HepG2 (cell line): ENCODE results near the gene GLE1. TPM values are rescaled to one million over a fixed set of nuclear protein-coding genes. Genes with fewer than 3 reads are reported as not detected.

ENCODE experiments used
- ATF5 ChIP-seq: sonication (generic); formaldehyde crosslinking; IDR thresholded peaks from 2 replicates; pipeline ENCODE4 v1.4.0; 2020; ENCODE audit warnings: mild to moderate bottlenecking, low read depth, missing genetic modification reagents
- CEBPB ChIP-seq: IDR thresholded peaks from 2 replicates; pipeline ENCODE4 v1.6.1; 2011; ENCODE audit warnings: low read depth, low read length, improper control_type of control experiment, borderline replicate concordance
- FOXJ3 ChIP-seq: sonication (generic); formaldehyde crosslinking; IDR thresholded peaks from 2 replicates; pipeline ENCODE4 v1.4.0; 2020; ENCODE audit warnings: missing genetic modification reagents, mild to moderate bottlenecking, borderline replicate concordance
- HIC2 ChIP-seq: sonication (generic); formaldehyde crosslinking; IDR thresholded peaks from 2 replicates; pipeline ENCODE4 v1.9.0; 2022; ENCODE audit warnings: low read depth, missing genetic modification reagents
- HNRNPLL ChIP-seq: fragments of 200-400 bp; formaldehyde crosslinking; IDR thresholded peaks from 2 replicates; pipeline ENCODE4 v1.6.1; 2017; ENCODE audit warnings: mild to moderate bottlenecking, low read depth, low read length; ENCODE audit not compliant: poor library complexity, severe bottlenecking
- NR1H2 ChIP-seq: sonication (generic); formaldehyde crosslinking; IDR thresholded peaks from 2 replicates; pipeline ENCODE4 v1.8.1; 2022; ENCODE audit warnings: low read depth, missing genetic modification reagents, borderline replicate concordance
- TGIF2 ChIP-seq: IDR thresholded peaks from 2 replicates; pipeline ENCODE4 v1.6.1; 2016; ENCODE audit warnings: control low read depth, missing compliant biosample characterization
- ZNF784 ChIP-seq: sonication (generic); formaldehyde crosslinking; IDR thresholded peaks from 2 replicates; pipeline ENCODE4 v1.5.1; 2020; ENCODE audit warnings: missing genetic modification reagents, mild to moderate bottlenecking, borderline replicate concordance
- ZNF878 ChIP-seq: sonication (generic); formaldehyde crosslinking; IDR thresholded peaks from 2 replicates; pipeline ENCODE4 v1.8.1; 2023; ENCODE audit warnings: mild to moderate bottlenecking, missing genetic modification reagents, moderate library complexity
- polyA plus RNA-seq, 8 experiments: library from polyadenylated mRNA; depleted of rRNA in 3 of 8; stranded (reverse) in 7 of 8; unstranded in 1 of 8; fragments of >200 nt; fragmentation: Illumina TruSeq in 4 of 8; extraction: Trizol in 4 of 8; gene quantifications; 2 replicates each; pipeline versions ENCODE4 v1.2.1 to v1.2.3, GENCODE V29; 2011 to 2016; ENCODE audit warnings: low read depth in 4 of 8, missing spikeins in 1 of 8, mixed read lengths in 1 of 8; ENCODE audit not compliant: insufficient read depth in 1 of 8
- total RNA-seq, 5 experiments: library from RNA; depleted of rRNA; stranded (reverse); fragments of >200 nt; fragmentation: Illumina TruSeq; extraction: Trizol; gene quantifications; 2 replicates each; pipeline ENCODE4 v1.2.3, GENCODE V29; 2016; ENCODE audit warnings: low read depth in 1 of 5
- TF ChIP-seq, protein P1 (sequence below): sonication (generic); formaldehyde crosslinking; IDR thresholded peaks from 2 replicates; pipeline ENCODE4 v1.4.0; 2020; ENCODE audit warnings: missing genetic modification reagents
- TF ChIP-seq, protein P2 (sequence below): sonication (generic); formaldehyde crosslinking; IDR thresholded peaks from 2 replicates; pipeline ENCODE4 v1.8.0; 2022; ENCODE audit warnings: missing genetic modification reagents, mild to moderate bottlenecking, moderate library complexity, borderline replicate concordance
- TF ChIP-seq, protein P3 (sequence below): sonication (generic); formaldehyde crosslinking; conservative IDR thresholded peaks from 2 replicates; pipeline ENCODE4 v1.4.0; 2020; ENCODE audit warnings: missing genetic modification reagents
- TF ChIP-seq, protein P4 (sequence below): IDR thresholded peaks from 2 replicates; pipeline ENCODE4 v1.6.1; 2012; ENCODE audit warnings: low read length, improper control_type of control experiment

The GLE1 gene
- total and polyA plus RNA-seq, 2 of the 13 experiments (the other 11 are each of a cell fraction or from before 2014, with no cell fraction given) = 14.7 to 28.8 TPM

GRCh38 chr9:128558431-128559310 is 54.2 kb downstream of the GLE1 start (continued):
- TF ChIP-seq, protein P1, sequence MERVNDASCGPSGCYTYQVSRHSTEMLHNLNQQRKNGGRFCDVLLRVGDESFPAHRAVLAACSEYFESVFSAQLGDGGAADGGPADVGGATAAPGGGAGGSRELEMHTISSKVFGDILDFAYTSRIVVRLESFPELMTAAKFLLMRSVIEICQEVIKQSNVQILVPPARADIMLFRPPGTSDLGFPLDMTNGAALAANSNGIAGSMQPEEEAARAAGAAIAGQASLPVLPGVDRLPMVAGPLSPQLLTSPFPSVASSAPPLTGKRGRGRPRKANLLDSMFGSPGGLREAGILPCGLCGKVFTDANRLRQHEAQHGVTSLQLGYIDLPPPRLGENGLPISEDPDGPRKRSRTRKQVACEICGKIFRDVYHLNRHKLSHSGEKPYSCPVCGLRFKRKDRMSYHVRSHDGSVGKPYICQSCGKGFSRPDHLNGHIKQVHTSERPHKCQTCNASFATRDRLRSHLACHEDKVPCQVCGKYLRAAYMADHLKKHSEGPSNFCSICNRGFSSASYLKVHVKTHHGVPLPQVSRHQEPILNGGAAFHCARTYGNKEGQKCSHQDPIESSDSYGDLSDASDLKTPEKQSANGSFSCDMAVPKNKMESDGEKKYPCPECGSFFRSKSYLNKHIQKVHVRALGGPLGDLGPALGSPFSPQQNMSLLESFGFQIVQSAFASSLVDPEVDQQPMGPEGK = no peak
- TF ChIP-seq ZNF784 (CRISPR knock-in tag) (no peak), ATF5 (CRISPR knock-in tag) (no peak), ZNF878 (CRISPR knock-in tag) (no peak), CEBPB (no peak), NR1H2 (CRISPR knock-in tag) (no peak), TGIF2 (0 out of 2 replicates have a peak, but pooled peaks have one; percentile 51), HNRNPLL (no peak), FOXJ3 (CRISPR knock-in tag) (no peak), HIC2 (CRISPR knock-in tag) (0 out of 2 replicates have a peak, but pooled peaks have one; percentile 20)
- TF ChIP-seq, protein P2, sequence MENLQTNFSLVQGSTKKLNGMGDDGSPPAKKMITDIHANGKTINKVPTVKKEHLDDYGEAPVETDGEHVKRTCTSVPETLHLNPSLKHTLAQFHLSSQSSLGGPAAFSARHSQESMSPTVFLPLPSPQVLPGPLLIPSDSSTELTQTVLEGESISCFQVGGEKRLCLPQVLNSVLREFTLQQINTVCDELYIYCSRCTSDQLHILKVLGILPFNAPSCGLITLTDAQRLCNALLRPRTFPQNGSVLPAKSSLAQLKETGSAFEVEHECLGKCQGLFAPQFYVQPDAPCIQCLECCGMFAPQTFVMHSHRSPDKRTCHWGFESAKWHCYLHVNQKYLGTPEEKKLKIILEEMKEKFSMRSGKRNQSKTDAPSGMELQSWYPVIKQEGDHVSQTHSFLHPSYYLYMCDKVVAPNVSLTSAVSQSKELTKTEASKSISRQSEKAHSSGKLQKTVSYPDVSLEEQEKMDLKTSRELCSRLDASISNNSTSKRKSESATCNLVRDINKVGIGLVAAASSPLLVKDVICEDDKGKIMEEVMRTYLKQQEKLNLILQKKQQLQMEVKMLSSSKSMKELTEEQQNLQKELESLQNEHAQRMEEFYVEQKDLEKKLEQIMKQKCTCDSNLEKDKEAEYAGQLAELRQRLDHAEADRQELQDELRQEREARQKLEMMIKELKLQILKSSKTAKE = no peak
- TF ChIP-seq, protein P3, sequence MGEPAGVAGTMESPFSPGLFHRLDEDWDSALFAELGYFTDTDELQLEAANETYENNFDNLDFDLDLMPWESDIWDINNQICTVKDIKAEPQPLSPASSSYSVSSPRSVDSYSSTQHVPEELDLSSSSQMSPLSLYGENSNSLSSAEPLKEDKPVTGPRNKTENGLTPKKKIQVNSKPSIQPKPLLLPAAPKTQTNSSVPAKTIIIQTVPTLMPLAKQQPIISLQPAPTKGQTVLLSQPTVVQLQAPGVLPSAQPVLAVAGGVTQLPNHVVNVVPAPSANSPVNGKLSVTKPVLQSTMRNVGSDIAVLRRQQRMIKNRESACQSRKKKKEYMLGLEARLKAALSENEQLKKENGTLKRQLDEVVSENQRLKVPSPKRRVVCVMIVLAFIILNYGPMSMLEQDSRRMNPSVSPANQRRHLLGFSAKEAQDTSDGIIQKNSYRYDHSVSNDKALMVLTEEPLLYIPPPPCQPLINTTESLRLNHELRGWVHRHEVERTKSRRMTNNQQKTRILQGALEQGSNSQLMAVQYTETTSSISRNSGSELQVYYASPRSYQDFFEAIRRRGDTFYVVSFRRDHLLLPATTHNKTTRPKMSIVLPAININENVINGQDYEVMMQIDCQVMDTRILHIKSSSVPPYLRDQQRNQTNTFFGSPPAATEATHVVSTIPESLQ (CRISPR knock-in tag) = no peak
- TF ChIP-seq, protein P4, sequence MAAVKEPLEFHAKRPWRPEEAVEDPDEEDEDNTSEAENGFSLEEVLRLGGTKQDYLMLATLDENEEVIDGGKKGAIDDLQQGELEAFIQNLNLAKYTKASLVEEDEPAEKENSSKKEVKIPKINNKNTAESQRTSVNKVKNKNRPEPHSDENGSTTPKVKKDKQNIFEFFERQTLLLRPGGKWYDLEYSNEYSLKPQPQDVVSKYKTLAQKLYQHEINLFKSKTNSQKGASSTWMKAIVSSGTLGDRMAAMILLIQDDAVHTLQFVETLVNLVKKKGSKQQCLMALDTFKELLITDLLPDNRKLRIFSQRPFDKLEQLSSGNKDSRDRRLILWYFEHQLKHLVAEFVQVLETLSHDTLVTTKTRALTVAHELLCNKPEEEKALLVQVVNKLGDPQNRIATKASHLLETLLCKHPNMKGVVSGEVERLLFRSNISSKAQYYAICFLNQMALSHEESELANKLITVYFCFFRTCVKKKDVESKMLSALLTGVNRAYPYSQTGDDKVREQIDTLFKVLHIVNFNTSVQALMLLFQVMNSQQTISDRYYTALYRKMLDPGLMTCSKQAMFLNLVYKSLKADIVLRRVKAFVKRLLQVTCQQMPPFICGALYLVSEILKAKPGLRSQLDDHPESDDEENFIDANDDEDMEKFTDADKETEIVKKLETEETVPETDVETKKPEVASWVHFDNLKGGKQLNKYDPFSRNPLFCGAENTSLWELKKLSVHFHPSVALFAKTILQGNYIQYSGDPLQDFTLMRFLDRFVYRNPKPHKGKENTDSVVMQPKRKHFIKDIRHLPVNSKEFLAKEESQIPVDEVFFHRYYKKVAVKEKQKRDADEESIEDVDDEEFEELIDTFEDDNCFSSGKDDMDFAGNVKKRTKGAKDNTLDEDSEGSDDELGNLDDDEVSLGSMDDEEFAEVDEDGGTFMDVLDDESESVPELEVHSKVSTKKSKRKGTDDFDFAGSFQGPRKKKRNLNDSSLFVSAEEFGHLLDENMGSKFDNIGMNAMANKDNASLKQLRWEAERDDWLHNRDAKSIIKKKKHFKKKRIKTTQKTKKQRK = no peak
